Prostate gland (tissue), 2 donors: ENCODE measurements around the gene NLRC5. TPM values are rescaled to one million over a fixed set of nuclear protein-coding genes. Genes with fewer than 3 reads are reported as not detected.
"Not testable (repeated sequence)": the region's sequence is repeated elsewhere in the genome, so short reads cannot be mapped to it uniquely, and the experiment has no call there.

Source experiments
- DNase-seq: peaks from one replicate; pipeline ENCODE4 v3.0.0-alpha.2; 2019; ENCODE audit warnings: low spot score
- H3K27ac ChIP-seq, 2 donors: fragments of 200-600 bp; sonication (generic); 2 replicates each; pipeline ENCODE4 v1.5.1; 2017 to 2019
- H3K27me3 ChIP-seq: fragments of 200-600 bp; sonication (generic); replicated peaks from 2 replicates; pipeline ENCODE4 v1.5.1; 2019; ENCODE audit not compliant: insufficient read depth
- H3K36me3 ChIP-seq, 2 donors: fragments of 200-600 bp; sonication (generic); 1 replicate in 1 of 2; 2 replicates in 1 of 2; pipeline versions ENCODE4 v1.5.1 to v1.8.1; 2017 to 2019
- H3K4me1 ChIP-seq: fragments of 200-600 bp; sonication (generic); replicated peaks from 2 replicates; pipeline ENCODE4 v1.5.1; 2019
- H3K4me3 ChIP-seq, 2 donors: fragments of 200-600 bp; sonication (generic); 2 replicates each; pipeline ENCODE4 v1.5.1; 2017 to 2019
- H3K9me3 ChIP-seq: fragments of 200-600 bp; sonication (generic); 2 replicates; pipeline ENCODE4 v1.5.1; 2017
- POLR2A ChIP-seq: fragments of 450-650 bp; IDR thresholded peaks from one replicate; pipeline ENCODE4 v1.6.1; 2016; ENCODE audit warnings: antibody characterized with exemption, mild to moderate bottlenecking
- POLR2AphosphoS5 ChIP-seq: sonication (generic); formaldehyde crosslinking; IDR thresholded peaks from one replicate; pipeline ENCODE4 v1.6.1; 2017; ENCODE audit warnings: antibody characterized with exemption
- WGBS: methylation state at CpG from one replicate; pipeline ENCODE4 v1.1.5; 2018; 5-methylcytosine and 5-hydroxymethylcytosine counted together
- intact Hi-C: fragments of 100-400 bp; cut with DNase I; formaldehyde crosslinking; loops from one replicate; pipeline ENCODE4 v1.14.2; 2022
- total RNA-seq, 2 donors: library from RNA; depleted of rRNA; stranded (reverse); fragments of >200 nt; gene quantifications; one replicate each; pipeline ENCODE4 v1.1.0, GENCODE V29; 2016
- TF ChIP-seq, protein P1 (sequence below), 4 experiments: fragments of 200-600 bp in 2 of 4; fragments of 450-650 bp in 2 of 4; sonication (generic) in 2 of 4; IDR thresholded peaks; 1 replicate in 3 of 4; 2 replicates in 1 of 4; pipeline ENCODE4 v1.5.1; 2016 to 2019; ENCODE audit warnings: antibody characterized with exemption in 4 of 4, mild to moderate bottlenecking in 2 of 4, moderate library complexity in 2 of 4

The NLRC5 gene
- total RNA-seq, 2 donors from 2014 or later = 9.5 to 31.2 TPM

DNA sequence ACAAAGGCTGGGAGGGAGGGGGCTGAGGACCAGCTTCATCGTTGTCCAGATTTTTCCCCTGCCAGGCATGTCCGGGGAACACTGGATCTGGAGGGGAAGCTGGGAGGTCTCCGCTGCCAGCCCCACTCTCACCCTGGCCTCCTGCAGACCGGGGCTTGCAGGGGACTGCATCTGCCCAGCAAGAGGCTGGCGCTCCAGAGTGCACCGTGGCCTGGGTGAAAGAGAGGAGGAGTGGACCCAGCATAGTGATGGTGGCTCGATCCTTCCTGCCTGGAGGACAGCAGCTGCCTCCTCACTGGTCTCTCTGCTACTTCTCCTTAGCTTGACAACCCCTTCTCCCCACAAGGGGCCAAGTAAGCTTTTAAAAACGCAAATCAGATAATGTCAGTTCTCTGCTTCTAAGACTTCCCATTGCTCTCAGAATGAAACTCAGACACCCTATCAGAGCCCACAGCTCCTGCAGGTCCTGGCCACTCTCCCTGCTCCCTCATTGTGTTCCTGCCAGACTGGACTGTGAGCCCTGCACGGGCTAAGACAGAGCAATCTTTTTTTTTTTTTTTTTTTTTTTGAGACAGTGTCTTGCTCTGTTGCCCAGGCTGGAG is 118.1 kb downstream of the NLRC5 start:
- H3K36me3 ChIP-seq = no peaks in the 10 kb centered on the region
- WGBS = 57% methylated on average over 9 of the region's 9 CpGs
- no peak for DNase-seq
- TF ChIP-seq, protein P1, sequence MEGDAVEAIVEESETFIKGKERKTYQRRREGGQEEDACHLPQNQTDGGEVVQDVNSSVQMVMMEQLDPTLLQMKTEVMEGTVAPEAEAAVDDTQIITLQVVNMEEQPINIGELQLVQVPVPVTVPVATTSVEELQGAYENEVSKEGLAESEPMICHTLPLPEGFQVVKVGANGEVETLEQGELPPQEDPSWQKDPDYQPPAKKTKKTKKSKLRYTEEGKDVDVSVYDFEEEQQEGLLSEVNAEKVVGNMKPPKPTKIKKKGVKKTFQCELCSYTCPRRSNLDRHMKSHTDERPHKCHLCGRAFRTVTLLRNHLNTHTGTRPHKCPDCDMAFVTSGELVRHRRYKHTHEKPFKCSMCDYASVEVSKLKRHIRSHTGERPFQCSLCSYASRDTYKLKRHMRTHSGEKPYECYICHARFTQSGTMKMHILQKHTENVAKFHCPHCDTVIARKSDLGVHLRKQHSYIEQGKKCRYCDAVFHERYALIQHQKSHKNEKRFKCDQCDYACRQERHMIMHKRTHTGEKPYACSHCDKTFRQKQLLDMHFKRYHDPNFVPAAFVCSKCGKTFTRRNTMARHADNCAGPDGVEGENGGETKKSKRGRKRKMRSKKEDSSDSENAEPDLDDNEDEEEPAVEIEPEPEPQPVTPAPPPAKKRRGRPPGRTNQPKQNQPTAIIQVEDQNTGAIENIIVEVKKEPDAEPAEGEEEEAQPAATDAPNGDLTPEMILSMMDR (IDR thresholded peaks at IDR 0.05) = no peak
- no peak for TF ChIP-seq POLR2A
- TF ChIP-seq POLR2AphosphoS5 = no peak
- H3K4me1 ChIP-seq = no peaks in the 10 kb centered on the region
- no peaks in the 10 kb centered on the region for H3K9me3 ChIP-seq
- intact Hi-C loops = no loop called here
- no peak overlapping the region for H3K27ac ChIP-seq
- no peaks in the 10 kb centered on the region for H3K27me3 ChIP-seq
- H3K4me3 ChIP-seq = no peak overlapping the region

DNA sequence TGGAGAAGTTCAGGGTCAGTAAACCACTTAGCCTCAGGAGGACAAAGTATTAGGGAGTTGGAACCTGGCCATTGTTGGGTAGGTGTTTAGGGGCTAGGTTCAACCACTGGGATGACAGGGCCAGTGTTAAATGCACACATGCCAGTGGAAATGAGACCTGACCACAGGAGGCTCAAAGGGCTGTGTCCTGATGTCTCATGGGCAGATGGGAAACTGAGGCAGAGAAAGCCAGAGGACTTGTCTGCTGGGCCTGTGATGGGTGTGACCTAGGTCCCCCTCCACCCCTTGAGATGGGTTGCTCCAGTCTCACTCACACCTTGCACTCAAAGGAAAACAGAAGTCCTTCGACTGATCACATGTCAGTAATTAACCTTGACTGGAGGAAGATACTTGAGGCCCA is 119.1 kb downstream of the NLRC5 start:
- H3K9me3 ChIP-seq = no peaks in the 10 kb centered on the region
- H3K27ac ChIP-seq = no peak overlapping the region
- TF ChIP-seq, protein P1 (IDR thresholded peaks at IDR 0.05) = no peak
- no peak for TF ChIP-seq POLR2AphosphoS5
- no peak for TF ChIP-seq POLR2A
- H3K4me1 ChIP-seq = no peaks in the 10 kb centered on the region
- DNase-seq = no peak
- 64% methylated on average over 1 of the region's 1 CpG for WGBS
- H3K27me3 ChIP-seq = no peaks in the 10 kb centered on the region
- intact Hi-C loops = no loop called here
- no peaks in the 10 kb centered on the region for H3K36me3 ChIP-seq
- H3K4me3 ChIP-seq = no peak overlapping the region

DNA sequence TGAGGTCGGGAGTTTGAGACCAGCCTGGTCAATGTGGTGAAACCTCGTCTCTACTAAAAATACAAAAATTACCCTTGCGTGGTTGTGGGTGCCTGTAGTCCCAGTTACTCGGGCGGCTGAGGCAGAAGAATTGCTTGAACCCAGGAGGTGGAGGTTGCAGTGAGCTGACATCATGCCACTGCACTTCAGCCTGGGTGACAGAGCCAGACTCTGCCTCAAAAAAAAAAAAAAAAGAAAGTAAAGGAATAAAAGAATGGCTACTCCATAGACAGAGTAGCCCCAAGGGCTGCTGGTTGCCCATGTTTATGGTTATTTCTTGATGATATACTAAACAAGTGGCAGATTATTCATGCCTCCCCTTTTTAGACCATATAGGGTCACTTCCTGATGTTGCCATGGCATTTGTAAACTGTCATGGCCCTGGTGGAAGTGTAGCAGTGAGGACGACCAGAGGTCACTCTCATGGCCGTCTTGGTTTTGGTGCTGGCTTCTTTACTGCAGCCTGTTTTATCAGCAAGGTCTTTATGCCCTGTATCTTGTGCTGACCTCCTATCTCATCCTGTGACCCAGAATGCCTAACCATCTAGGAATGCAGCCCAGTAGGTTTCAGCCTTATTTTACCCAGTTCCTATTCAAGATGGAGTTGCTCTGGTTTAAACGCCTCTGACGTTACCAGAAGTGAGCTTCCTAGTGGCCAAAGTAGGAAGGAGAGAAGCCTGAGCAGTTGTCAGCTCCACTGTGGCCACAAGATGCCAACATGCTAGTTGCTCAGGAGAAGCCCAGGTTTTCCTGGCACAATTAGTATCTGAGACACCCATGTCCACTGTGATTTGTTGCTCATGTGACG is 120.1 kb downstream of the NLRC5 start:
- H3K27me3 ChIP-seq, H3K9me3 ChIP-seq, H3K4me1 ChIP-seq, H3K4me3 ChIP-seq, DNase-seq, H3K36me3 ChIP-seq, H3K27ac ChIP-seq, intact Hi-C loops: not testable (repeated sequence)
- 92% methylated on average over 10 of the region's 10 CpGs for WGBS

DNA sequence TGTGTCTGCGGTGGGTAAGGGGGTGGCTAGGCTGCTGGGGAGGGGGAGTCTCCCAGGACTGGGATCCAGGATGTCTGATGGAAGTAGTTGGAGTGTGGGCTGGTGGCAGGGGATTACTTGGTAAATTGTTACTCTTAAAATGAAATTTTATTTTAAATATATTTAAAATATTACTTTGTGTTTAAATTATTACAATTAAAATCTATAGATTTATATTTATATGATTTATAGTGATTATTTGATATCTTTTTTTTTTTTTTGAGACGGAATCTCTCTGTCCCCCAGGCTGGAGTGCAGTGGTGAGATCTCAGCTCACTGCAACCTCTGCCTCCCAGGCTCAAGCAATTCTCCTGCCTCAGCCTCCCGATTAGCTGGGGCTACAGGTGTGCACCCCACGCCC is 121.6 kb downstream of the NLRC5 start:
- Histone ChIP-seq H3K36me3 (no peaks in the 10 kb centered on the region), H3K27ac (no peak overlapping the region), H3K4me1 (no peaks in the 10 kb centered on the region), H3K9me3 (no peaks in the 10 kb centered on the region), H3K27me3 (no peaks in the 10 kb centered on the region), H3K4me3 (no peak overlapping the region)
- TF ChIP-seq POLR2AphosphoS5 = no peak
- TF ChIP-seq, protein P1 (IDR thresholded peaks at IDR 0.05) = no peak
- TF ChIP-seq POLR2A = no peak
- 84% methylated on average over 4 of the region's 4 CpGs for WGBS
- DNase-seq = no peak
- intact Hi-C loops = no loop called here

DNA sequence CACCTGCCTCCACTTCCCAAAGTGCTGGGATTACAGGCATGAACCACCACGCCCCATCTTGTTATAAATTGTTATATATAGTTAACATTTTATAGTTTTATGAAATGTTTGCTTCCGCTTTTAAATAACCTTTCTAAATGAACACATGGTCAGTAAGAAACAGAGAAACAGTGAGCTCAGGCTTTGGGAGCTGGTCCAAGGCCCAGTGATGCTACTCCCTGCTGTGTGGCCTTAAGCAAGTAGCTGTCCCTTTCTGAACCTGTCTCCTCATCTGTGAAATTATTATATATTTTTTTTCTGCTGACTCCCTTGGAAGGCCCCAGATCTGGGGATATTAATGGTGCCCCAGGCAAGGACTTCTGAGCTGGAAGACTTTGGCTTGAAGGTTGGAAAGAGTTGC is 122.1 kb downstream of the NLRC5 start:
- WGBS = 75% methylated on average over 2 of the region's 2 CpGs
- H3K9me3 ChIP-seq = no peaks in the 10 kb centered on the region
- H3K27me3 ChIP-seq = no peaks in the 10 kb centered on the region
- no peak for DNase-seq
- H3K4me3 ChIP-seq = no peak overlapping the region
- TF ChIP-seq, protein P1 (IDR thresholded peaks at IDR 0.05) = no peak
- TF ChIP-seq POLR2AphosphoS5 (no peak), POLR2A (no peak)
- intact Hi-C loops = no loop called here
- no peaks in the 10 kb centered on the region for H3K4me1 ChIP-seq
- no peak overlapping the region for H3K27ac ChIP-seq
- H3K36me3 ChIP-seq = no peaks in the 10 kb centered on the region
